HFF-Myc (cell line): Measurements from ENCODE around the gene RHBDD3.

Source experiments
- DNase-seq: peaks from one replicate; pipeline ENCODE4 v3.0.0-alpha.2; 2011; ENCODE audit warnings: low read depth; ENCODE audit errors: extremely low read depth
- H3K4me3 ChIP-seq: replicated peaks from 2 replicates; pipeline ENCODE4 v1.5.1; 2011; ENCODE audit warnings: low read depth, mild to moderate bottlenecking, control low read depth, low read length
- TF ChIP-seq, protein P1 (sequence below): IDR thresholded peaks from 2 replicates; pipeline ENCODE4 v1.5.1; 2012; ENCODE audit warnings: mild to moderate bottlenecking, low read depth, low read length, control low read depth; ENCODE audit errors: missing control alignments

Gene RHBDD3

GRCh38 chr22:29302681-29303465 lies 35.1 kb upstream of the RHBDD3 start:
- H3K4me3 ChIP-seq: no peak overlapping the region
- TF ChIP-seq, protein P1, sequence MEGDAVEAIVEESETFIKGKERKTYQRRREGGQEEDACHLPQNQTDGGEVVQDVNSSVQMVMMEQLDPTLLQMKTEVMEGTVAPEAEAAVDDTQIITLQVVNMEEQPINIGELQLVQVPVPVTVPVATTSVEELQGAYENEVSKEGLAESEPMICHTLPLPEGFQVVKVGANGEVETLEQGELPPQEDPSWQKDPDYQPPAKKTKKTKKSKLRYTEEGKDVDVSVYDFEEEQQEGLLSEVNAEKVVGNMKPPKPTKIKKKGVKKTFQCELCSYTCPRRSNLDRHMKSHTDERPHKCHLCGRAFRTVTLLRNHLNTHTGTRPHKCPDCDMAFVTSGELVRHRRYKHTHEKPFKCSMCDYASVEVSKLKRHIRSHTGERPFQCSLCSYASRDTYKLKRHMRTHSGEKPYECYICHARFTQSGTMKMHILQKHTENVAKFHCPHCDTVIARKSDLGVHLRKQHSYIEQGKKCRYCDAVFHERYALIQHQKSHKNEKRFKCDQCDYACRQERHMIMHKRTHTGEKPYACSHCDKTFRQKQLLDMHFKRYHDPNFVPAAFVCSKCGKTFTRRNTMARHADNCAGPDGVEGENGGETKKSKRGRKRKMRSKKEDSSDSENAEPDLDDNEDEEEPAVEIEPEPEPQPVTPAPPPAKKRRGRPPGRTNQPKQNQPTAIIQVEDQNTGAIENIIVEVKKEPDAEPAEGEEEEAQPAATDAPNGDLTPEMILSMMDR: no peak
- no peak for DNase-seq

GRCh38 chr22:29302402-29302680 lies 34.6 kb upstream of the RHBDD3 start:
- H3K4me3 ChIP-seq: no peak overlapping the region
- no peak for DNase-seq
- TF ChIP-seq, protein P1: no peak

DNA sequence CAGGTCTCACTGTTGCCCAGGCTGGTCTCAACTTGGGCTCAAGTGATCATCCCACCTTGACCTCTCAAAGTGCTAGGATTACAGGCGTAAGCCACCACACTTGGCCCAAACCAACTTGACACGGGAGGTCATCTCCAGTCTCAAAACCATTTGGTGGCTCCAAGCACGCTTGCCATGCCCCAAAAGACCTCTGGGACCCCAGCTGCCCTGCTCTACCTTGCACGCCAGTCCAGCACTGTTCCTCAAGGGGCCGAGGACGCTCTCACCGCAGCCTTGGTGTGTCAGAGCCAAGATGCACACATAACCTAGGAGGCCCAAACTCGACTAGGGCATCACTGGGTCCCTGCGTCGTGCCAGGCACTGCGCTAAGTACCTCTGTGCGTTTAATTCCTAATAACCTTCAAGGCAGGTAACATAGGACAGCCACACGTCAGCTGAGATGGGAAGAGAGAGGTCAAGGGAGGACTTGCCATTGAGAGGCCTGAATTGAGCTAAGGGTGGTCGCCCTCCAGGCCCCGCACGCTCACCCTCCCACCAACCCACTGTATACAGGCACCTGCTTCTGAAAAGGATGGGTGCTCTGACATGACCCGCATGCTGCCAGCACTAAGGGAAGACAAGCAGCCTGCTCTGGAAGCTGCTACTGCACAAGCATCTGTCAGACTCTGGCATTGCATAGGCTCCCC lies 34.1 kb upstream of the RHBDD3 start:
- no peak overlapping the region for H3K4me3 ChIP-seq
- TF ChIP-seq, protein P1: no peak
- no peak for DNase-seq

- no peak overlapping the region for H3K4me3 ChIP-seq
- DNase-seq: no peak
- TF ChIP-seq, protein P1: no peak
Measured at GRCh38 chr22:29300807-29301601, 33.2 kb upstream of the RHBDD3 start.

DNA sequence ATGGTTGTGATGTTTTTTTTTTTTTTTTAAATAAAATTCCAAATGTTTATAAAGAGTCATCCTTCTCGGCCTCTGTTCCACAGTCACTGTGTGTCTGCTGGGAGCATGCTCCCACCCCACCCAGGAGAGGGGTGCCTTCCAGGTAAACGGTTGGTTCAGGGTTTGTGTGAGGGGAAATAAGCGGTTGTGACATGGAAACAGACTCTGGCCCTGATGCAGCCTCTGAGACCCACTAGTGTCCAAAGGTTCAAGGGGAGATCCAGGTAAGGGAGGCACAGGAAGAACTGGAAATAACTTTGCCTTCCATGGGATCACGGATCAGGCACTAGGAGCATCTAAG lies 32.7 kb upstream of the RHBDD3 start:
- no peak for DNase-seq
- no peak overlapping the region for H3K4me3 ChIP-seq
- TF ChIP-seq, protein P1: no peak

GRCh38 chr22:29299136-29299900 lies 31.5 kb upstream of the RHBDD3 start:
- no peak overlapping the region for H3K4me3 ChIP-seq
- no peak for DNase-seq
- TF ChIP-seq, protein P1: no peak
